ENCODE results near the gene ONECUT1. TPM values are rescaled to one million over a fixed set of nuclear protein-coding genes. Genes with fewer than 3 reads are reported as not detected.

The ONECUT1 gene
- polyA plus RNA-seq, 2 of the 4 experiments (the other 2 are of a cell fraction): 0.05 to 0.36 TPM

- POLR2A ChIA-PET: no interaction called here
- WGBS (ENCODE audit: missing lambda C conversion rate): 40% methylated on average over 5 of the region's 5 CpGs
Measured at GRCh38 chr15:52762621-52763020, 27.5 kb downstream of the ONECUT1 start.

GRCh38 chr15:52760562-52760961, 29.6 kb downstream of the ONECUT1 start:
- 27% methylated on average over 1 of the region's 1 CpG for WGBS (ENCODE audit: missing lambda C conversion rate)
- ATAC-seq (no peak), FAIRE-seq (no peak), DNase-seq (ENCODE audit: low read depth in 1 of 2, low spot score in 1 of 2) (no peak)
- H3K4me2 ChIP-seq: no peak overlapping the region
- POLR2A ChIA-PET: no interaction called here
- TF ChIP-seq CTCF (IDR thresholded peaks at IDR 0.05) (no peak), CEBPB (IDR thresholded peaks at IDR 0.05) (no peak), HDAC2 (IDR thresholded peaks at IDR 0.05) (no peak), MYC (IDR thresholded peaks at IDR 0.05; ENCODE audit: borderline replicate concordance, low read length) (no peak), CBX2 (IDR thresholded peaks at IDR 0.05; ENCODE audit: borderline replicate concordance, low read depth) (no peak), ESRRA (IDR thresholded peaks at IDR 0.05; ENCODE audit: borderline replicate concordance, low read length) (no peak)
- TF ChIP-seq, protein P1, sequence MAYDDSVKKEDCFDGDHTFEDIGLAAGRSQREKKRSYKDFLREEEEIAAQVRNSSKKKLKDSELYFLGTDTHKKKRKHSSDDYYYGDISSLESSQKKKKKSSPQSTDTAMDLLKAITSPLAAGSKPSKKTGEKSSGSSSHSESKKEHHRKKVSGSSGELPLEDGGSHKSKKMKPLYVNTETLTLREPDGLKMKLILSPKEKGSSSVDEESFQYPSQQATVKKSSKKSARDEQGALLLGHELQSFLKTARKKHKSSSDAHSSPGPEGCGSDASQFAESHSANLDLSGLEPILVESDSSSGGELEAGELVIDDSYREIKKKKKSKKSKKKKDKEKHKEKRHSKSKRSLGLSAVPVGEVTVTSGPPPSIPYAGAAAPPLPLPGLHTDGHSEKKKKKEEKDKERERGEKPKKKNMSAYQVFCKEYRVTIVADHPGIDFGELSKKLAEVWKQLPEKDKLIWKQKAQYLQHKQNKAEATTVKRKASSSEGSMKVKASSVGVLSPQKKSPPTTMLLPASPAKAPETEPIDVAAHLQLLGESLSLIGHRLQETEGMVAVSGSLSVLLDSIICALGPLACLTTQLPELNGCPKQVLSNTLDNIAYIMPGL (CRISPR knock-in tag; IDR thresholded peaks at IDR 0.05; ENCODE audit: borderline replicate concordance): no peak
- TF ChIP-seq, protein P2, sequence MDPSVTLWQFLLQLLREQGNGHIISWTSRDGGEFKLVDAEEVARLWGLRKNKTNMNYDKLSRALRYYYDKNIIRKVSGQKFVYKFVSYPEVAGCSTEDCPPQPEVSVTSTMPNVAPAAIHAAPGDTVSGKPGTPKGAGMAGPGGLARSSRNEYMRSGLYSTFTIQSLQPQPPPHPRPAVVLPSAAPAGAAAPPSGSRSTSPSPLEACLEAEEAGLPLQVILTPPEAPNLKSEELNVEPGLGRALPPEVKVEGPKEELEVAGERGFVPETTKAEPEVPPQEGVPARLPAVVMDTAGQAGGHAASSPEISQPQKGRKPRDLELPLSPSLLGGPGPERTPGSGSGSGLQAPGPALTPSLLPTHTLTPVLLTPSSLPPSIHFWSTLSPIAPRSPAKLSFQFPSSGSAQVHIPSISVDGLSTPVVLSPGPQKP (IDR thresholded peaks at IDR 0.05; ENCODE audit: low read depth, low read length): no peak
- no peaks in the 10 kb centered on the region for H3K9me3 ChIP-seq
- 0 out of 3 replicates have a peak, but pooled peaks cover 4% of the 10 kb centered on the region for H3K4me1 ChIP-seq
- CTCF ChIA-PET: no interaction called here
- H3K4me3 ChIP-seq: no peak overlapping the region
- H3K27ac ChIP-seq: no peak overlapping the region

More at GRCh38 chr15:52762621-52763020, 27.5 kb downstream of the ONECUT1 start:
- H3K9me3 ChIP-seq: no peaks in the 10 kb centered on the region
- CTCF ChIA-PET: interaction anchor here (0.7 kb wide), 1 partner anchor 31 kb away, joined by 5 read pairs; no protein-coding TSS in a partner anchor
- no peak overlapping the region for H3K4me2 ChIP-seq
- no peak for FAIRE-seq
- H3K4me3 ChIP-seq: no peak overlapping the region
- H3K4me1 ChIP-seq: 0 out of 3 replicates have a peak, but pooled peaks cover 4% of the 10 kb centered on the region
- TF ChIP-seq HOXA7 (CRISPR knock-in tag; IDR thresholded peaks at IDR 0.05) (no peak), HOXB5 (CRISPR knock-in tag; IDR thresholded peaks at IDR 0.05) (no peak), ESRRA (IDR thresholded peaks at IDR 0.05; ENCODE audit: borderline replicate concordance, low read length) (no peak), KDM5A (IDR thresholded peaks at IDR 0.05) (no peak), GATA3 (IDR thresholded peaks at IDR 0.05; ENCODE audit: borderline replicate concordance) (no peak), ATOH8 (CRISPR knock-in tag; IDR thresholded peaks at IDR 0.05; ENCODE audit: low read depth) (no peak), NFE2L2 (conservative IDR thresholded peaks at IDR 0.05; ENCODE audit: low read length) (no peak)
- H3K27ac ChIP-seq: no peak overlapping the region
- ATAC-seq: no peak
- DNase-seq (ENCODE audit: low read depth in 1 of 2, low spot score in 1 of 2): no peak

DNA sequence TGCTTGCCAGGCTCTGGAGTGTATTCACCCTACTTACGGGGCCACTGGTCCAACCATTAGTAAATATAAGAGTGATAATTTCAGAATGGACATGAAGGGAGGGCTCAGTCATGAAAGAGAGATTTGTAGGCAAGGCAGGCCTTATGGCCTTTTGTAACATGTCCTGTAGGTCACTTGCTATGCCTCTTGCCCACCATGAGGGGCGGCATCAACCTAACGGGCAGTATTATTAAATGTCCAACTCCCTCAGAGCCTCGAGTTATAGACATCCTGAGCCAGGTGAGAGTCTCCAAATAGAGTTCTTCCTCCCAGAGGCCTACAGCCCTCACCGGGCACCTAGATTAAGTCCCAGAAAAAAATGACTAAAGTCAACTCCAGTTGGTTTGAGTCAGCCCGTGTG, 30.2 kb downstream of the ONECUT1 start:
- peak in 1 of 2 experiments; percentile 57; a peak in 3 of 6 replicates for ATAC-seq
- ChIA-PET CTCF (no interaction called here), POLR2A (no interaction called here)
- no peak for DNase-seq (ENCODE audit: low read depth in 1 of 2, low spot score in 1 of 2)
- Histone ChIP-seq H3K9me3 (no peaks in the 10 kb centered on the region), H3K27ac (no peak overlapping the region), H3K4me3 (no peak overlapping the region), H3K4me1 (0 out of 3 replicates have a peak, but pooled peaks cover 4% of the 10 kb centered on the region), H3K4me2 (no peak overlapping the region)
- TF ChIP-seq BHLHE40 (IDR thresholded peaks at IDR 0.05; ENCODE audit: low read depth, low read length) (no peak), GATA3 (IDR thresholded peaks at IDR 0.05; ENCODE audit: borderline replicate concordance) (no peak), JUN (IDR thresholded peaks at IDR 0.05) (no peak), TP53 (CRISPR knock-in tag; IDR thresholded peaks at IDR 0.05) (no peak), RAD21 (conservative IDR thresholded peaks at IDR 0.05 in 1 of 2, IDR thresholded peaks at IDR 0.05 in 1 of 2) (0 out of 5 replicates have a peak, but pooled peaks of 1 of the 2 experiments have one; percentile 9)
- no peak for FAIRE-seq
- 63% methylated on average over 6 of the region's 6 CpGs for WGBS (ENCODE audit: missing lambda C conversion rate)
